ENCODE measurements around the gene DCAF10. TPM values are rescaled to one million over a fixed set of nuclear protein-coding genes. Genes with fewer than 3 reads are reported as not detected.
"Not testable (repeated sequence)": the region's sequence is repeated elsewhere in the genome, so short reads cannot be mapped to it uniquely, and the experiment has no call there.

DCAF10 gene
- 10 to 100 TPM in 11 of 12 donors, not detected in 1; 21.3 to 28.4 (median 26.4) TPM for polyA plus RNA-seq (ENCODE audit: insufficient read length in 12 of 12)
- long read RNA-seq, donor 1, transcript DCAF10-202 (7 exons, 3,862 nt): major isoform, 5 of 13 reads
- long read RNA-seq, donor 1, partial matches to known transcripts: 8 of 13 reads
- long read RNA-seq, donor 1, other reads (novel, unspliced or antisense): 0 of 13 reads
- long read RNA-seq, donor 2, partial matches to known transcripts: 0 of 2 reads
- long read RNA-seq, donor 2, other reads (novel, unspliced or antisense): 0 of 2 reads
- long read RNA-seq, donor 3, partial matches to known transcripts: 0 of 1 reads
- long read RNA-seq, donor 3, other reads (novel, unspliced or antisense): 0 of 1 reads
- long read RNA-seq, donor 4, partial matches to known transcripts: 0 of 1 reads
- long read RNA-seq, donor 4, other reads (novel, unspliced or antisense): 0 of 1 reads
- long read RNA-seq, donor 5: 0 reads
- long read RNA-seq, donor 6, partial matches to known transcripts: 0 of 1 reads
- long read RNA-seq, donor 6, other reads (novel, unspliced or antisense): 0 of 1 reads
- long read RNA-seq, donor 7, partial matches to known transcripts: 0 of 2 reads
- long read RNA-seq, donor 7, other reads (novel, unspliced or antisense): 0 of 2 reads
- long read RNA-seq, donor 8, transcript DCAF10-202 (7 exons, 3,862 nt): major isoform, 5 of 5 reads
- long read RNA-seq, donor 8, partial matches to known transcripts: 0 of 5 reads
- long read RNA-seq, donor 8, other reads (novel, unspliced or antisense): 0 of 5 reads
- long read RNA-seq, donor 9: 0 reads
- long read RNA-seq, donor 10, partial matches to known transcripts: 5 of 6 reads
- long read RNA-seq, donor 10, other reads (novel, unspliced or antisense): 0 of 6 reads
- long read RNA-seq, donor 11, partial matches to known transcripts: 0 of 1 reads
- long read RNA-seq, donor 11, other reads (novel, unspliced or antisense): 0 of 1 reads

- peak; percentile 87 for DNase-seq
Observed at GRCh38 chr9:37800631-37801286, at the start of gene DCAF10. TSS of gene DCAF10 (plus strand) at chr9:37800797. CDS start at chr9:37800867, 70 bp downstream.

- DNase-seq: no peak
Observed at GRCh38 chr9:37751186-37751585, 49.4 kb upstream of the DCAF10 start.

GRCh38 chr9:37751704-37752103 is 48.9 kb upstream of the DCAF10 start:
- not testable (repeated sequence) for DNase-seq

GRCh38 chr9:37752112-37752511 is 48.5 kb upstream of the DCAF10 start:
- not testable (repeated sequence) for DNase-seq

- no peak for DNase-seq
Observed at GRCh38 chr9:37752642-37753488, 47.7 kb upstream of the DCAF10 start.

GRCh38 chr9:37753489-37754190 is 47.0 kb upstream of the DCAF10 start, which contains the start of gene TRMT10B:
TSS of gene TRMT10B (plus strand) at chr9:37753805. CDS start at chr9:37761932, 8,127 bp downstream.
- DNase-seq: peak; percentile 77

GRCh38 chr9:37758747-37759146 is 41.9 kb upstream of the DCAF10 start:
- DNase-seq: no peak

GRCh38 chr9:37760416-37761161 is 40.0 kb upstream of the DCAF10 start:
- no peak for DNase-seq

- no peak for DNase-seq
Observed at GRCh38 chr9:37761511-37761910, 39.1 kb upstream of the DCAF10 start.

- DNase-seq: not testable (repeated sequence)
Observed at GRCh38 chr9:37765263-37765662, 35.3 kb upstream of the DCAF10 start.

GRCh38 chr9:37769306-37769705 is 31.3 kb upstream of the DCAF10 start:
- no peak for DNase-seq

- DNase-seq: no peak
Observed at GRCh38 chr9:37769995-37770394, 30.6 kb upstream of the DCAF10 start.

GRCh38 chr9:37775216-37775919 is 25.2 kb upstream of the DCAF10 start:
- DNase-seq: no peak

GRCh38 chr9:37776328-37776727 is 24.3 kb upstream of the DCAF10 start:
- DNase-seq: no peak

GRCh38 chr9:37778534-37778933 is 22.1 kb upstream of the DCAF10 start:
- no peak for DNase-seq

- no peak for DNase-seq
Observed at GRCh38 chr9:37784291-37784615, 16.3 kb upstream of the DCAF10 start.

- DNase-seq: peak; percentile 95
Observed at GRCh38 chr9:37784616-37785483, 15.7 kb upstream of the DCAF10 start, which contains the start of gene EXOSC3. TSS of gene EXOSC3 (minus strand) at chr9:37785064. CDS start at chr9:37785044, 20 bp downstream.

- no peak for DNase-seq
Observed at GRCh38 chr9:37787059-37787458, 13.5 kb upstream of the DCAF10 start.
